WTC11 (cell line): ENCODE results near the gene CD70.
"Not testable (repeated sequence)": the region's sequence is repeated elsewhere in the genome, so short reads cannot be mapped to it uniquely, and the experiment has no call there.

ENCODE experiments used
- ATF1 ChIP-seq: sonication (generic); formaldehyde crosslinking; IDR thresholded peaks from 2 replicates; pipeline ENCODE4 v1.8.1; 2023; ENCODE audit warnings: mild to moderate bottlenecking, moderate library complexity, missing genetic modification reagents
- ATF2 ChIP-seq: sonication (generic); formaldehyde crosslinking; IDR thresholded peaks from 2 replicates; pipeline ENCODE4 v1.8.1; 2022; ENCODE audit warnings: low read depth, missing genetic modification reagents, borderline replicate concordance
- CTCF ChIP-seq: fragments of 200-600 bp; IDR thresholded peaks from 2 replicates; pipeline ENCODE4 v1.8.0; 2022; ENCODE audit warnings: antibody characterized with exemption
- MAX ChIP-seq: sonication (generic); formaldehyde crosslinking; IDR thresholded peaks from 2 replicates; pipeline ENCODE4 v1.8.0; 2022; ENCODE audit warnings: mild to moderate bottlenecking, missing genetic modification reagents
- MXD4 ChIP-seq: fragments of 250-450 bp; sonication (Bioruptor Pico); IDR thresholded peaks from 2 replicates; pipeline ENCODE4 v1.8.0; 2021; ENCODE audit warnings: mild to moderate bottlenecking, moderate library complexity, borderline replicate concordance
- RORB ChIP-seq: fragments of 250-450 bp; sonication (Bioruptor Pico); IDR thresholded peaks from 2 replicates; pipeline ENCODE4 v1.9.0; 2021; ENCODE audit warnings: mild to moderate bottlenecking
- SOX15 ChIP-seq: fragments of 250-450 bp; sonication (Bioruptor Pico); IDR thresholded peaks from 2 replicates; pipeline ENCODE4 v1.9.0; 2021; ENCODE audit warnings: mild to moderate bottlenecking
- TEAD4 ChIP-seq: sonication (generic); formaldehyde crosslinking; IDR thresholded peaks from 2 replicates; pipeline ENCODE4 v1.8.0; 2022; ENCODE audit warnings: mild to moderate bottlenecking, missing genetic modification reagents
- TP53 ChIP-seq: sonication (generic); formaldehyde crosslinking; IDR thresholded peaks from 2 replicates; pipeline ENCODE4 v1.8.1; 2023; ENCODE audit warnings: mild to moderate bottlenecking, missing genetic modification reagents
- ZNF281 ChIP-seq: sonication (generic); formaldehyde crosslinking; IDR thresholded peaks from 2 replicates; pipeline ENCODE4 v1.8.0; 2023; ENCODE audit warnings: mild to moderate bottlenecking, missing genetic modification reagents

- not testable (repeated sequence) for TF ChIP-seq MAX (CRISPR knock-in tag); CTCF; ATF1 (CRISPR knock-in tag); ATF2; SOX15; RORB (CRISPR knock-in tag); MXD4 (CRISPR knock-in tag); TEAD4 (CRISPR knock-in tag); ZNF281 (CRISPR knock-in tag); TP53 (CRISPR knock-in tag)
Observed at GRCh38 chr19:6550679-6551078, 40.3 kb downstream of the CD70 start.
